ENCODE data around the gene PDIK1L.

GRCh38 chr1:26098602-26099001 lies 13.0 kb upstream of the PDIK1L start:
- TF ChIP-seq CTCF (IDR thresholded peaks at IDR 0.05) (no peak), EZH2 (IDR thresholded peaks at IDR 0.05) (no peak), EZH2phosphoT487 (IDR thresholded peaks at IDR 0.05) (no peak)
